ENCODE measurements around the gene SCYL1. TPM values are rescaled to one million over a fixed set of nuclear protein-coding genes. Genes with fewer than 3 reads are reported as not detected.

The SCYL1 gene
- total RNA-seq, 1 donor from 2014 or later: 80.0 TPM

DNA sequence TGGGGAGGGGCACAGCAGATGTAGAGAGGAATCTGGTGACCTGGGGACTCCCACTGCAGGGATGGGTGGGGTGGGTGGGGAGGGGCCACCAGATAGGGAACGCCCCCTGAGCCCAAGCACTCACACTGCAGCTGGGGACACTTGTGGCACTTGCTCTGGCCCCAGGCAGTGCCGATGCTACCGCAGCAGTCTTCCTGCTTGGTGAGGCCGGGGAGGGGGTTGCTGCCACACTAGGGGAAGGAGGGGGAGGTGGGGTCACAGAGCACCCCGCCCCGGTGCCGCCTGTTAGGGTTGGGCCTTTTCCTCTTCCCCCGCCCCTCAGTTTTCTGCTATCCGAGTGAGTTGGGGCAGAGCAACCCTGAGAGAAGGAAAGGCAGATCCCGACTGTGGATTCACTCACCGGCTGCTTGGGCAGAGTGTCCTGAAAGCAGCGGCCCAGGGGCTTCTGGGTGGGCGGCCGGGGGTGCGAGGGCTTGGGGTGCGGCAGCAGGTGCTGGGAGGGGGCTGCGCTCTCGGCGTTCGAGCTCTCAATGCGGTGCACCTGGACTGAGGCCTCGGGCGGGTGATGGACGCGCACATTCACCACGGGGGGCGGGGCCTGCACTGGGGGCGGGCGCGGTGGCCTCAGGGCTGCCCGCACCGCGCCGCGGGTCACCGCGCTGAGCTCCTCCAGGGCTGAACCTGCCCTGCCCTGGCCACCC is 28.6 kb downstream of the SCYL1 start:
- TF ChIP-seq, protein P1, sequence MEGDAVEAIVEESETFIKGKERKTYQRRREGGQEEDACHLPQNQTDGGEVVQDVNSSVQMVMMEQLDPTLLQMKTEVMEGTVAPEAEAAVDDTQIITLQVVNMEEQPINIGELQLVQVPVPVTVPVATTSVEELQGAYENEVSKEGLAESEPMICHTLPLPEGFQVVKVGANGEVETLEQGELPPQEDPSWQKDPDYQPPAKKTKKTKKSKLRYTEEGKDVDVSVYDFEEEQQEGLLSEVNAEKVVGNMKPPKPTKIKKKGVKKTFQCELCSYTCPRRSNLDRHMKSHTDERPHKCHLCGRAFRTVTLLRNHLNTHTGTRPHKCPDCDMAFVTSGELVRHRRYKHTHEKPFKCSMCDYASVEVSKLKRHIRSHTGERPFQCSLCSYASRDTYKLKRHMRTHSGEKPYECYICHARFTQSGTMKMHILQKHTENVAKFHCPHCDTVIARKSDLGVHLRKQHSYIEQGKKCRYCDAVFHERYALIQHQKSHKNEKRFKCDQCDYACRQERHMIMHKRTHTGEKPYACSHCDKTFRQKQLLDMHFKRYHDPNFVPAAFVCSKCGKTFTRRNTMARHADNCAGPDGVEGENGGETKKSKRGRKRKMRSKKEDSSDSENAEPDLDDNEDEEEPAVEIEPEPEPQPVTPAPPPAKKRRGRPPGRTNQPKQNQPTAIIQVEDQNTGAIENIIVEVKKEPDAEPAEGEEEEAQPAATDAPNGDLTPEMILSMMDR (IDR thresholded peaks at IDR 0.05; ENCODE audit: partially characterized antibody, unreplicated experiment): no peak
- DNase-seq: peak; percentile 45
- H3K27ac Mint-ChIP-seq (ENCODE audit: unreplicated experiment): no peak overlapping the region
- H3K4me3 Mint-ChIP-seq (ENCODE audit: unreplicated experiment): no peak overlapping the region
- H3K27me3 Mint-ChIP-seq (ENCODE audit: unreplicated experiment): peaks cover 29% of the 10 kb centered on the region
- peaks cover 15% of the 10 kb centered on the region for H3K9me3 Mint-ChIP-seq (ENCODE audit: unreplicated experiment)
- H3K36me3 Mint-ChIP-seq (ENCODE audit: unreplicated experiment): no peaks in the 10 kb centered on the region
- H3K4me1 Mint-ChIP-seq (ENCODE audit: low read depth, unreplicated experiment): peaks cover 14% of the 10 kb centered on the region

DNA sequence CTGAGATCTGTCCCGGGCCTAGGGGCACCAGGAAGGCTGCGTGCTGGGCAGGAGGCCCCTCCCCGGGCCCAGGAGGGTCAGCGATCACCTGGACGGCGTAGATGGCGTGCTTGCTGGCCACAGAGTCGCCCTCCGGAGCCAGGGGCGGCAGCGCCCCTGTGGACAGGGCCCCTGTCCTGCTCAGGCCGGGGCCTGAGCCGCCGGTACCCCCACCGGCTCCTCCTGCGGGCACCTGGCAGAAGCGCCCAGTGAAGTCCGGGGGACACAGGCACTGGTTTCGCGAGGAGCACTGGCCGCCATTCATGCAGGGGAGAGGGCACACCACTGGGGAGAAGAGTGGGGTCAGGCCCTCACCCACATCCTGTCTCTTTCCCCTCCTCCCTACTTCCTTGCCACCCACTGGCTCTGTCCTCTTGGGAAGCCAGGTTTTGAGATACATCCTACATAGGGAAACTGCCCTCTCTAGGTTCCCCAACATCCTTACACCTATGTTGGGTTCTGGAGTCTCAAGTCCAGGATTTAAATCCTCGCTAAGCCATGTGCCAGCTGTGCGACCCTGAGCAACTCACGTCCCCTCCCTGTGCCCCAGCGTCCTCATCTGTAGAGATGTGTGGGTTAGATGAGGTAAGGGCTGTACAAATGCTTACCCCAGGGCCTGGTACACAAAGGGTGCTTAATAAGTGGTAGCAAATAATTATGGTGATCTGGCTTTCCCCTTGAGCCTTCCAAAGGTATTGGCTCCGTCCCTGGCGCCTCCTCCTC is 29.4 kb downstream of the SCYL1 start:
- H3K9me3 Mint-ChIP-seq (ENCODE audit: unreplicated experiment): peaks cover 15% of the 10 kb centered on the region
- H3K27ac Mint-ChIP-seq (ENCODE audit: unreplicated experiment): no peak overlapping the region
- peak overlapping the region; percentile 36 for H3K4me3 Mint-ChIP-seq (ENCODE audit: unreplicated experiment)
- H3K27me3 Mint-ChIP-seq (ENCODE audit: unreplicated experiment): peaks cover 21% of the 10 kb centered on the region
- TF ChIP-seq, protein P1 (IDR thresholded peaks at IDR 0.05; ENCODE audit: partially characterized antibody, unreplicated experiment): no peak
- H3K4me1 Mint-ChIP-seq (ENCODE audit: low read depth, unreplicated experiment): peaks cover 14% of the 10 kb centered on the region
- no peaks in the 10 kb centered on the region for H3K36me3 Mint-ChIP-seq (ENCODE audit: unreplicated experiment)
- DNase-seq: no peak

DNA sequence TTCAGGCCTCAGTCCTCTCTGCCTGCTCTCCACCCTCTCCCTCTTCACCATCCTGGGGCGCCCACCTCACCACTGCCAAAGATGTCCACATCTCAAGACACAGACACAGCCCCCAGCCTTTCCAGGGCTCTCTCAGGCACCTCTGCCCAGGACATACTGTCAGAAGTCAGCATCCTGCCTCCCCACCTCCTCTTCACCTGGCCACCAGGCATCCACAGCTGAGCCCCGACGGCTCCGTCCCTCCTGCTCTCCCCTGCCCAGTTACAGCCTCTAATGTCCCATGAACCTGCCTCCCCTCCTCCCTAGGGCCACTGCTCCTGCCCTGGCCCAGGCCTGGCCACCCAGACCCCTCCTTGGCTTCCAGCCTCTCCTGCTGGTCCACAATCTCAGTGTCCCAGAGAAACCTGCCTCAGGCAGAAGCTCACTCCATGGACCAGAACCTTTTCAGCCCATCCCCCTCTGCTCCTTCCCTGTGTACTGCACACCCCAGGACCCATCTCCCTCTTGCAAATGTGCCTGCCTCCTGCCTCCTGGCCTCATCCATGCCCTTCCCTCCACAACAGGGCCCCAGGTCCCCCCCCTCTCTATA is 30.1 kb downstream of the SCYL1 start:
- H3K27ac Mint-ChIP-seq (ENCODE audit: unreplicated experiment): no peak overlapping the region
- TF ChIP-seq, protein P1 (IDR thresholded peaks at IDR 0.05; ENCODE audit: partially characterized antibody, unreplicated experiment): no peak
- no peak for DNase-seq
- H3K9me3 Mint-ChIP-seq (ENCODE audit: unreplicated experiment): peaks cover 14% of the 10 kb centered on the region
- no peaks in the 10 kb centered on the region for H3K36me3 Mint-ChIP-seq (ENCODE audit: unreplicated experiment)
- H3K27me3 Mint-ChIP-seq (ENCODE audit: unreplicated experiment): peaks cover 20% of the 10 kb centered on the region
- peak overlapping the region; percentile 36 for H3K4me3 Mint-ChIP-seq (ENCODE audit: unreplicated experiment)
- peaks cover 14% of the 10 kb centered on the region for H3K4me1 Mint-ChIP-seq (ENCODE audit: low read depth, unreplicated experiment)

DNA sequence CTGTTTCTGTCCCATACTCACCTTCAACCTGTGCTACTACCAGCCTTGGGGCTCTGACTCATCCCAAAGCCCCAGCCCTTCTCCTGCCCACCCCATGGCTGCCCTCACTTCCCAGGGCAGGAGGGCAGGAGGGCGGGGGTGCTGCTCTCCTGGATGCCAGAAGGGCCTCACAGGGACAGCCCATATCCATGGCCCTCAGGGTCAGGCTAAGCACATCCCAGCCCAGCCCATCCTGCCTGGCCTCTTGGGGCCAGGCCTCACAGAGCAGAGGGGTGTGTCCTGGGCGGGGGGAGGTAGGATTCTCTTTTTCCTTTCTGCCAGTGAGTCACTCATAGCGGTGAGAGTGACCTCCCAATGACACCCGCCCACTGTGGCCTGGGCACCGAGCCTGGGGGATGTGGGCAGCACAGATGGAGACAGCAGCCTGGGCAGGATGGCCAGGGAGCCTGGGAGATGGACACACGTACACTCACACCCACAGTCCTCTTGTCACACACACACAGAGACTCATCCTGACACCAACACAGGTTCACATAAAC is 30.9 kb downstream of the SCYL1 start:
- Mint-ChIP-seq H3K27ac (ENCODE audit: unreplicated experiment) (no peak overlapping the region), H3K4me3 (ENCODE audit: unreplicated experiment) (peak overlapping the region; percentile 61), H3K27me3 (ENCODE audit: unreplicated experiment) (peaks cover 22% of the 10 kb centered on the region), H3K4me1 (ENCODE audit: low read depth, unreplicated experiment) (peaks cover 17% of the 10 kb centered on the region), H3K9me3 (ENCODE audit: unreplicated experiment) (peaks cover 14% of the 10 kb centered on the region), H3K36me3 (ENCODE audit: unreplicated experiment) (no peaks in the 10 kb centered on the region)
- TF ChIP-seq, protein P1 (IDR thresholded peaks at IDR 0.05; ENCODE audit: partially characterized antibody, unreplicated experiment): no peak
- DNase-seq: no peak

All from glutamatergic neuron (in vitro differentiated cells).